Measurements from ENCODE around the gene CAMKK1.

GRCh38 chr17:3847165-3847670 is 45.6 kb downstream of the CAMKK1 start:
- TF ChIP-seq, protein P1, sequence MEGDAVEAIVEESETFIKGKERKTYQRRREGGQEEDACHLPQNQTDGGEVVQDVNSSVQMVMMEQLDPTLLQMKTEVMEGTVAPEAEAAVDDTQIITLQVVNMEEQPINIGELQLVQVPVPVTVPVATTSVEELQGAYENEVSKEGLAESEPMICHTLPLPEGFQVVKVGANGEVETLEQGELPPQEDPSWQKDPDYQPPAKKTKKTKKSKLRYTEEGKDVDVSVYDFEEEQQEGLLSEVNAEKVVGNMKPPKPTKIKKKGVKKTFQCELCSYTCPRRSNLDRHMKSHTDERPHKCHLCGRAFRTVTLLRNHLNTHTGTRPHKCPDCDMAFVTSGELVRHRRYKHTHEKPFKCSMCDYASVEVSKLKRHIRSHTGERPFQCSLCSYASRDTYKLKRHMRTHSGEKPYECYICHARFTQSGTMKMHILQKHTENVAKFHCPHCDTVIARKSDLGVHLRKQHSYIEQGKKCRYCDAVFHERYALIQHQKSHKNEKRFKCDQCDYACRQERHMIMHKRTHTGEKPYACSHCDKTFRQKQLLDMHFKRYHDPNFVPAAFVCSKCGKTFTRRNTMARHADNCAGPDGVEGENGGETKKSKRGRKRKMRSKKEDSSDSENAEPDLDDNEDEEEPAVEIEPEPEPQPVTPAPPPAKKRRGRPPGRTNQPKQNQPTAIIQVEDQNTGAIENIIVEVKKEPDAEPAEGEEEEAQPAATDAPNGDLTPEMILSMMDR (IDR thresholded peaks at IDR 0.05) = no peak
- TF ChIP-seq HMGA2 (CRISPR knock-in tag; IDR thresholded peaks at IDR 0.05) (no peak), SP1 (CRISPR knock-in tag; conservative IDR thresholded peaks at IDR 0.05) (no peak), ZBTB21 (CRISPR knock-in tag; IDR thresholded peaks at IDR 0.05; ENCODE audit: borderline replicate concordance) (no peak)
- TF ChIP-seq, protein P2, sequence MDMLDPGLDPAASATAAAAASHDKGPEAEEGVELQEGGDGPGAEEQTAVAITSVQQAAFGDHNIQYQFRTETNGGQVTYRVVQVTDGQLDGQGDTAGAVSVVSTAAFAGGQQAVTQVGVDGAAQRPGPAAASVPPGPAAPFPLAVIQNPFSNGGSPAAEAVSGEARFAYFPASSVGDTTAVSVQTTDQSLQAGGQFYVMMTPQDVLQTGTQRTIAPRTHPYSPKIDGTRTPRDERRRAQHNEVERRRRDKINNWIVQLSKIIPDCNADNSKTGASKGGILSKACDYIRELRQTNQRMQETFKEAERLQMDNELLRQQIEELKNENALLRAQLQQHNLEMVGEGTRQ (CRISPR knock-in tag; IDR thresholded peaks at IDR 0.05) = no peak
- TF ChIP-seq, protein P3, sequence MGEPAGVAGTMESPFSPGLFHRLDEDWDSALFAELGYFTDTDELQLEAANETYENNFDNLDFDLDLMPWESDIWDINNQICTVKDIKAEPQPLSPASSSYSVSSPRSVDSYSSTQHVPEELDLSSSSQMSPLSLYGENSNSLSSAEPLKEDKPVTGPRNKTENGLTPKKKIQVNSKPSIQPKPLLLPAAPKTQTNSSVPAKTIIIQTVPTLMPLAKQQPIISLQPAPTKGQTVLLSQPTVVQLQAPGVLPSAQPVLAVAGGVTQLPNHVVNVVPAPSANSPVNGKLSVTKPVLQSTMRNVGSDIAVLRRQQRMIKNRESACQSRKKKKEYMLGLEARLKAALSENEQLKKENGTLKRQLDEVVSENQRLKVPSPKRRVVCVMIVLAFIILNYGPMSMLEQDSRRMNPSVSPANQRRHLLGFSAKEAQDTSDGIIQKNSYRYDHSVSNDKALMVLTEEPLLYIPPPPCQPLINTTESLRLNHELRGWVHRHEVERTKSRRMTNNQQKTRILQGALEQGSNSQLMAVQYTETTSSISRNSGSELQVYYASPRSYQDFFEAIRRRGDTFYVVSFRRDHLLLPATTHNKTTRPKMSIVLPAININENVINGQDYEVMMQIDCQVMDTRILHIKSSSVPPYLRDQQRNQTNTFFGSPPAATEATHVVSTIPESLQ (CRISPR knock-in tag; IDR thresholded peaks at IDR 0.05) = no peak
